GM18861 (cell line): ENCODE measurements around the gene EIF2S2.

Experiments used
- ATAC-seq: cut with Tn5 transposase; IDR thresholded peaks from one replicate; pipeline ENCODE4 v1.9.1; 2021; ENCODE audit not compliant: unreplicated experiment

The EIF2S2 gene

DNA sequence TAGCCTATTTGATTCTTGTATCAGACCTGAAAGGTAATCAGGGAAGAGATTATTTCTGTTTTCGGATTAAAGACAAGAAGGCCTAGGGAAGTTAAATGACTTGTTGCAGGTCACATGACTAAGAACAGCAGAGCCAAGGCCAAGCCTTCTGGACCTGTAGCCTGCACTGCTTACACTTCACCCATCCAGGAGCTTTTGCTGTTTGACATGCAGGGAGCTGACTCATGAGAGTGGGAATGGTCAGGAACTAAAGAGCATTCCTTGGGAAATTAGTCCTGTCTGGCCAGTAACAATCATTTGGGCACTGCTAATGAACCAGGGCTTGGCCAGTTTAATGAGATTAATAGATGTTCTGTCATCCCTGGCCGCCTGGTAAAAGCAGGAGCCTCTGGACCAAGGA, 46.8 kb downstream of the EIF2S2 start:
- no peak for ATAC-seq

DNA sequence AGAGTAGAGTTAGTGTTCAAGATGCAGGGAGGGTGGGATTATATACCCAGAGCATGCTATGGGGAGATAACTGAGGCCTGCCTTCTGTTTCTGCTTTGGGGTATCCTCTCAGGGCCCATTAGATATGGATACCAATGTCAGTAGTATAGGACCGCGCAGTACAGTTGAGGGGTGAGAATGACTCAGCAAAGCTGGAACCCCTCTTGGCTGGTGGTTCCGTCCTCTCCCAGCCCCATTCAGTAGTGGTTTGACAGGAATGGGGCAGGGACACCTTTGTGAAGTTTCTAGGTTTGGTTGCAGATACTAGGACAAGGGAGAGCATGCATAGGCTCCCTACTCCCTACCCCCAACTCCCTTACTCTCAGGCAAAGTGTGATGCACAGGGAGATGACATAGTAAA, 47.8 kb downstream of the EIF2S2 start:
- ATAC-seq, result no peak

DNA sequence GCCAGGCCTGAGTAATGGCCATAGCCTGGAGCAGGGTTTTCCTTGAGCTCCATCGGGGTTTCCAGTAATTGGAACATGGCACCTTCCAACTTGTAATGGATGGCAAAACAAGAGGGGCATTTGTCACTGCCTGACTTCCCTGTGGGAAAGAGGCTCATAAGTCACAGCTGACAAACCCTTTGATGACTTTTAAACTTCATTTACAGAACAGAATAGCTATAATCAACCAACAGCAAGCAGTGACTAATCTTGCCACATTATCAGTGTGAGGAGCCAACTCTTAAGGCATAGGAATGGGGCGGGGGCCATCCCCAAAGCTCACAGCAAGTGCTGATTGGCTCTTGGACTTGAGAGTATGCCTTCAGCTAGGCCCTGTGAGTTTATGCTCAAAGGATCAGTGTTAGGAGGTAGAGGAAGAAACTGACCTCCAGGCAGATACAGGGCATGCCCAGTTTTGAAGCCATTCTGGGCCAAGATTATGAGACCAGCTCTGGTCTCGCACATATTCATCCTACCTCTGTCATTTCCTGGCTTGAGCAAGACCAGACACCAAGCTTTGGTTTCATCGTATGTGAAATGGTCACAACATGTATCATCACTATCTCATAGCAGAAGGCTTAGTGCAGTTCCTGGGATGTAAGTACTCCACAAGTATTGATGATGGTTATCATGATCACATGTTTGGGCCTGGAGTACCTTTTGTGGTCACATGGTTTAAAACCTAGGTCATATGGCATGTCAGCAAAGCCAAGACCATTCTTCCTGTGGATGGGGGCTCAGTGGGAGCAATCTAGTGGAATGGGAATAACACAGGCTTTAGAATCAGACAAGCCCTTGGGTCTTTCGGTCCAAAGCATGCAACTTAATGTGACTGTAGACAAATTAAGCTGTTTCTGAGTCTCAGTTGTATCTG, 49.2 kb downstream of the EIF2S2 start:
- ATAC-seq, result no peak

GRCh38 chr20:34061695-34062094, 50.3 kb downstream of the EIF2S2 start:
- no peak for ATAC-seq

- no peak for ATAC-seq
Observed at GRCh38 chr20:34060970-34061369, 51.1 kb downstream of the EIF2S2 start.

DNA sequence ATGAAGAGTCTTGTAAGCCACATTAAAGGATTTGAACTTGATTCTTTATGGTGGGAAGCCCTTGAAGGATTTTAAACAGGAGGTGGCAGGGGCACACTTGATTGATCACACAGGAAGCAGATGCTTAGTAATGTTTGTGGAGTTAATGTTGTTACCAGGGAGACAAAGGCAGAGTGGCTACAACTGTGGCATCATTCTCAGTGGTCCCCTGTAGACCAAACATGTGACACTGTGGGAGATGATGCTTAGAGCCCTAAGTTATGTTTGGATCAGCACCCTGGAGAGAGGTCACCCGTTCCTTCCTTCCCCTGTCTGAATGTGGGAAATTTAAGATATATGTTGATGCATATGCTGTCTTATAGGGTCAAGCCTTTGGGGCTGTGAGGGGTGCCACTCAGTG, 53.2 kb downstream of the EIF2S2 start:
- ATAC-seq, result no peak

GRCh38 chr20:34055290-34055689, 56.8 kb downstream of the EIF2S2 start:
- no peak for ATAC-seq

DNA sequence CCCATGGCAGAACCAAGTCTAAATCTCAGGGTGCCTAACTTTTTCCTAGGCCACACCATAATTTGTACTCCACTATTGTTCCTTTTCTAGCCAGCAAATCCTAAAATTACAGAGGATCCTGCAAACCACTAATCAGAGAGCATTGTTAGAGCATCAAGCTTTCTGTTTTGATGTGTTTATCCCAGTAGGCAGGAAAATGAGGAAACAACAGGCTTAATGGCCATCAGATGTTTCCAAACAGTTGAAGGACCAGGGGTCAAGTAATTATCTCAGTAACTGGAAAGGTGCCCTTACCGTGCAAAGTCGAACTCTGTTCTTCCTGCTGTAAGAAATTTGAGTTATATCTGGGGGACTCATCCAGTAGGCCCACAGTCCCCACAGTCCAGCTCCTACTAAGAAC, 59.6 kb downstream of the EIF2S2 start:
- no peak for ATAC-seq

DNA sequence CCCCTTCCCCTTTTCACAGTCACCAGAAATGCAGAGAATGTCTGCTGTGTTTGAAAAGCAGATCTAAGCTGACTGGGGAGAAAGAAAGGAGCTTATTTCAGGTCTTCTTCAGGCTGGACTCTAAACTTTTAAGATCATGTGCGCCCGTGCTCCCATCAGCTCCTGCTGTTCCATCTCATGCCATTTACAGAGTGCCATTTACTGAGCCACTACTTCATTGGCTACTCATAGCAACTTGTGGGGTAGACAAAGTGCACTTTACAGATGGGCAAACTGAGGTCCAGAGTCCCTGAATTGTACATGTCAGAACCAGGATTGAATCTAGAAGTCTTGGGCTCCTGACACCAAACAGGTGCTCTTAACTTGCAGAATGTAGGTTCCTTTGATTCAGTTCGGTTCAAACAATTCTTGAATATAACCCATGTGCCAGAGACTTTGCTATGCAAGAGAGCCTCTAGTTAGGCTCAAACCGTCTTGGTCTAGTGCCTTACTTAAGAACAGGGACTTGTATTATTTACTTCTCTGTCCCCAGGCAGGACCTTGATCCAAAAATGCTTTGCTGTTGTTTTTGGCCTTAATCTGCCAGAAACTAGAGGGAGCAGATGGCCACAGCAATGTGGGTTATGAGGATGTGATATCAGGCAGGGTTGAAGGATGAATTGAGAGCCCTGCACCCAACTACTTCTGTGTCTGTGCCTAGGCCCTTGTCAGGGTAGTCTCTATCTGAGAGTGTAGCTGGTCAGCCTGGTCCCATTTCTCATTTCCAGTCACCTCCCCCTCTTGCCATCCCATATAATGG, 61.9 kb downstream of the EIF2S2 start:
- ATAC-seq, result no peak

DNA sequence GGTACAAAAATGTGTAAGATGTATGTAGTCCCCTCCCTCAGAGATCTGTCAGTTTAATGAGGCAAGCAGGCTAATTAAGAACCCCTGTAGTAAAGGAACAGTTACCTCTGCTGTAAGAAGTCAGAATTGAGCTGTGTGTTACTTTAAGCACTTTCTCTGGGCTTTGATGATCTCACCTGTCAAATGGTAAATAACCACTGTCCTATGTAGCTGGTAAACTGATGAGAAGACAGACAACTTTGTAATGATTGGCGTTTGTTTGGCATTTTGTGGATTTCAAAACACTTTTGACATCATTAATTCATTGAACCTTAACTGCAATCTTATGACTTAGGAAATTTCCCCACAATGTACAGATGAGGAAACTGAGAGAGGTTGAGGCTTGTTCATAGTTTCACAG, 62.7 kb downstream of the EIF2S2 start:
- no peak for ATAC-seq

- no peak for ATAC-seq
Observed at GRCh38 chr20:34047917-34048316, 64.1 kb downstream of the EIF2S2 start.

GRCh38 chr20:34047010-34047687, 64.9 kb downstream of the EIF2S2 start:
- no peak for ATAC-seq

DNA sequence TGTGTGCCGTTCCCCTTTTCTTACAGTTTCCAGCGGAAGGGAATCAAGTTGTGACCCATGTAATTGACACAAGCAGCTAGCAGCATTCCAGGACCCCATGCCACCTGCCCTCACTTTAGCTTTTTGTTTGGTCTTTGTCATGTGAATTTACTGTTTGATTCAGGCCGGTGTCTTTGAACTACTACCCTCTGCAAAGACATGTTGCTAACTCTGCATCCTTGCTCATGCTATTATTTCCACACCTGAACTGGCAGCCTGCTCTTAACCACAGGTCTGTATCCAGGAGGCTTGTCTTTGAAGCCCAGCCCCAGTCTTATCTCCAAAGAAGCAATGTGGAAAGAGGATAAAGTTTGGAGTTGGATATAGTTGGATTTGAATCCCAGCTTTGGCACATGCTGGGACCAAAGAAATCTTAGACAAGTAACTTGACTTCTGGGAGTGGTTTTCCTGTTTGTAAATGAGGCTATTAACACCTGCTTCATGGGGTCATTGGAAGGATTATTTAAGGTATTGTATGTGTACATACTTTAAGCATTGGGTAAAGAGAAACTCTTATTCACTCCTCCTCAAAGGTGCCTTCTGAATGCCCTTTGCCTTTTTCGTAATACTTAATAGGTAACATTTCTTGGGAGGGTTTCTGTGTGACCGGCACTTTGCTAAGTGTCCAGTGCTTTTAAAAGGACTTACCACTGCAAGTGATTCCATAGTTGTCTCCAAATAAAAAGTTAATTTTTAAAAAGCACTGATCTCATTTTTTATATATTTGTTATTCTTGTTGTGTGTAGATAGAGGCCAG, 65.9 kb downstream of the EIF2S2 start:
- no peak for ATAC-seq

DNA sequence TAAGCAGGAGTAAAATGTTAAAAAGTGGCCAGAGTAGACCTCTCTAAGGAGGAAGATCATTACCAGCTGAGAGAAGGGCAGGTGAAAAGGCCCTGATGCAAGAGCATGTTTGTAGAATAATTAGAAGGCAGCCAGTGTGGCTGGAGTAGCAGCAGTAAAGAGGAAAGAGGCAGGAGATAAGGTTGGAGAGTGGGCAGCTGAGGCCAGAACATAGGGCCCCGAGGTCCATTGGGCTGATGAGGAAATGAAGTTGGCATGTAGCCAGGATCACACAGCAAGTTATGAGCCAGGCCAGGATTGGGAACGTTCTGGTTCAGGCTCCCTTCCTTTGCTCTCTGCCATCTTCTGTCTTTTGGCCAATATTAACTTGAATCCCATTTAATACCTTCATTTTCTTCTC, 66.7 kb downstream of the EIF2S2 start:
- no peak for ATAC-seq

DNA sequence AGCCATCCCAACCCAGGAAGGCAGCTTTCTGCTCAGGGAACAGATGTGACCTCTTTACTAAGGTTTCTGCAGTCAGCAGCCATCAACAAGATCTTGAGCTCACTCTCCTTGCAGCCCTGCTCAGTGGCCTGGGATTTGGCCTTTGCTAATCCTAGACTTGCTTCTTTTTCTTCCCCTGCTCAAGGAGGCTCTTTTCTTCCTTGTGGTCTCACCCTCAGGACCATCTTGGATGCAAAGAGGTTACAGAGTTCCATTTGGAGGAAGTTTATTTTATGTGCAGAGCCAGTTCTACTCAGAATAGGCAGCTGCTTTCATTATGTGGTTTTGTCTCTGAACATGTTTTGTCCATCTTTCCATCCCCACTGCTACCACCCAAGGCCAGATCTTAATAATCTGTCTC, 69.0 kb downstream of the EIF2S2 start:
- no peak for ATAC-seq

DNA sequence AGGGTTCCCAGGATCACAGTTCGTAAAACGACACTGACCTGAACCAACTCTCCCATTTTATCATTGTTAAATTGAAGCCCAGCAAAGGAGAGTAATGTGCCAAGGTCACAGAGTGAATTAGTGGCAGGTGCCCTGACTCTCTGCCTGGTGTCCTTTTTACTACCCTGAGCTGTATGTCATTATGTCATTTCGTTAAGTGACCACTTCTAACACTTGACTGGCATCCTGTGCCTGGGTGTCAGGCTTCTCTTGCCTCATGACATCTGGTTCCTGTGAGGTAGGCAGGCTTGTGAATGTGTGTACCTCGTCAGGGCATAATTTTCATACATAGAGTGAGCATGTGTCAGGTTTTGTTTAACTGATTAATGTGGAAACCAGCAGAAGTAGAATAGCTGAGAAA, 69.8 kb downstream of the EIF2S2 start:
- ATAC-seq, result no peak

- no peak for ATAC-seq
Observed at GRCh38 chr20:34041226-34041625, 70.8 kb downstream of the EIF2S2 start.

GRCh38 chr20:34040300-34040995, 71.6 kb downstream of the EIF2S2 start:
- no peak for ATAC-seq
